A673 (cell line): ENCODE measurements around the gene PRDM1. TPM values are rescaled to one million over a fixed set of nuclear protein-coding genes. Genes with fewer than 3 reads are reported as not detected.

ENCODE experiments used
- BruUV-seq: library from RNA; stranded (reverse); fragments of 400-500 nt; replicated peaks from 2 replicates; lab custom pipeline; 2021; lab: Mats Ljungman, UMichigan
- CTCF ChIA-PET: fragments of 300-600 bp; sonication (Branson Sonifier 250); formaldehyde crosslinking; loops from one replicate; lab custom pipeline; 2022; ENCODE audit warnings: antibody characterized with exemption; lab: Charles Lee
- POLR2A ChIA-PET: fragments of 300-600 bp; sonication (Branson Sonifier 250); formaldehyde crosslinking; loops from one replicate; lab custom pipeline; 2022; ENCODE audit warnings: antibody characterized with exemption; ENCODE audit not compliant: low non-redundant PET; lab: Charles Lee
- DNase-seq: peaks from one replicate; pipeline ENCODE4 v3.0.0-alpha.2; 2015; ENCODE audit warnings: low spot score
- H3K27ac ChIP-seq: fragments of 200-600 bp; sonication (generic); 2 replicates; pipeline ENCODE4 v1.5.1; 2016; ENCODE audit warnings: mixed run types, low read depth, mild to moderate bottlenecking, mixed read lengths, antibody characterized with exemption, low read length; ENCODE audit not compliant: poor library complexity, severe bottlenecking
- H3K27me3 ChIP-seq: fragments of 200-600 bp; sonication (generic); replicated peaks from 2 replicates; pipeline ENCODE4 v1.6.1; 2017; ENCODE audit warnings: mixed run types, low read depth, mild to moderate bottlenecking, mixed read lengths, antibody characterized with exemption, low read length; ENCODE audit not compliant: insufficient read depth, poor library complexity
- H3K36me3 ChIP-seq: fragments of 200-600 bp; sonication (generic); 2 replicates; pipeline ENCODE4 v1.6.1; 2016; ENCODE audit warnings: mixed run types, mild to moderate bottlenecking, mixed read lengths, antibody characterized with exemption, low read length; ENCODE audit not compliant: insufficient read depth, poor library complexity, severe bottlenecking
- H3K4me1 ChIP-seq: fragments of 200-600 bp; sonication (generic); 2 replicates; pipeline ENCODE4 v1.6.1; 2017; ENCODE audit warnings: mixed run types, mild to moderate bottlenecking, mixed read lengths, antibody characterized with exemption, low read length; ENCODE audit not compliant: insufficient read depth, poor library complexity, severe bottlenecking
- H3K4me3 ChIP-seq: fragments of 200-600 bp; sonication (generic); 2 replicates; pipeline ENCODE4 v1.5.1; 2016; ENCODE audit warnings: low read depth, mixed run types, mild to moderate bottlenecking, mixed read lengths, low read length; ENCODE audit not compliant: poor library complexity, severe bottlenecking
- H3K9me3 ChIP-seq: fragments of 200-600 bp; sonication (generic); 2 replicates; pipeline ENCODE4 v1.6.1; 2016; ENCODE audit warnings: mixed run types, low read depth, mild to moderate bottlenecking, mixed read lengths, antibody characterized with exemption, low read length; ENCODE audit not compliant: poor library complexity, severe bottlenecking
- CTCF ChIP-seq: fragments of 300-800, 200-600 bp; sonication (generic); conservative IDR thresholded peaks from 2 replicates; pipeline ENCODE4 v1.5.1; 2017; ENCODE audit warnings: low read depth, mild to moderate bottlenecking, antibody characterized with exemption, low read length, moderate library complexity, mixed read lengths
- EZH2 ChIP-seq: fragments of 200-600 bp; sonication (generic); IDR thresholded peaks from 2 replicates; pipeline ENCODE4 v1.6.1; 2017; ENCODE audit warnings: borderline replicate concordance, low read depth, mild to moderate bottlenecking, mixed read lengths, antibody characterized with exemption, low read length; ENCODE audit not compliant: poor library complexity, severe bottlenecking
- intact Hi-C: fragments of 100-400 bp; cut with micrococcal nuclease; formaldehyde crosslinking; loops from one replicate; pipeline ENCODE4 v1.10.0; 2022; ENCODE audit not compliant: unreplicated experiment
- total RNA-seq: library from RNA; stranded (reverse); gene quantifications from 2 replicates; pipeline ENCODE4 v1.2.3, GENCODE V29; 2021

Gene PRDM1
- total RNA-seq, 1 experiment from 2014 or later, result not detected

GRCh38 chr6:106142876-106143431 is 56.8 kb downstream of the PRDM1 start:
- H3K4me1 ChIP-seq, result no peaks in the 10 kb centered on the region
- CTCF ChIA-PET, result no interaction called here
- POLR2A ChIA-PET, result no interaction called here
- no peaks in the 10 kb centered on the region for H3K9me3 ChIP-seq
- TF ChIP-seq EZH2, result no peak
- TF ChIP-seq CTCF, result no peak
- H3K4me3 ChIP-seq, result no peak overlapping the region
- H3K36me3 ChIP-seq, result no peaks in the 10 kb centered on the region
- intact Hi-C loops, result no loop called here
- no TSS peak for BruUV-seq
- no peak for DNase-seq
- no peak overlapping the region for H3K27ac ChIP-seq
- H3K27me3 ChIP-seq, result no peaks in the 10 kb centered on the region

GRCh38 chr6:106143665-106144064 is 57.5 kb downstream of the PRDM1 start:
- H3K4me1 ChIP-seq, result no peaks in the 10 kb centered on the region
- H3K9me3 ChIP-seq, result no peaks in the 10 kb centered on the region
- intact Hi-C loops, result no loop called here
- DNase-seq, result no peak
- H3K27me3 ChIP-seq, result no peaks in the 10 kb centered on the region
- no TSS peak for BruUV-seq
- H3K4me3 ChIP-seq, result no peak overlapping the region
- H3K36me3 ChIP-seq, result no peaks in the 10 kb centered on the region
- ChIA-PET POLR2A (no interaction called here), CTCF (no interaction called here)
- TF ChIP-seq EZH2 (no peak), CTCF (no peak)
- H3K27ac ChIP-seq, result no peak overlapping the region

- no peaks in the 10 kb centered on the region for H3K36me3 ChIP-seq
- no TSS peak for BruUV-seq
- TF ChIP-seq CTCF, result no peak
- TF ChIP-seq EZH2, result no peak
- intact Hi-C loops, result no loop called here
- ChIA-PET POLR2A (no interaction called here), CTCF (no interaction called here)
- no peak overlapping the region for H3K27ac ChIP-seq
- DNase-seq, result no peak
- H3K27me3 ChIP-seq, result no peaks in the 10 kb centered on the region
- no peaks in the 10 kb centered on the region for H3K4me1 ChIP-seq
- no peak overlapping the region for H3K4me3 ChIP-seq
- H3K9me3 ChIP-seq, result no peaks in the 10 kb centered on the region
Measured at GRCh38 chr6:106145144-106145543, 59.0 kb downstream of the PRDM1 start.
